ENCODE measurements around the gene RAB3C.

Gene RAB3C

GRCh38 chr5:58666598-58667581 is 84.0 kb downstream of the RAB3C start:
- TF ChIP-seq CTCF (IDR thresholded peaks at IDR 0.05): no peak
- no peak for DNase-seq (ENCODE audit: low spot score)
- H3K27ac ChIP-seq: peak overlapping the region in 1 of 2 donors; percentile 1
- H3K4me3 ChIP-seq: no peak overlapping the region

GRCh38 chr5:58670582-58670981 is 87.7 kb downstream of the RAB3C start:
- no peak overlapping the region for H3K27ac ChIP-seq
- no peak for TF ChIP-seq CTCF (IDR thresholded peaks at IDR 0.05)
- no peak for DNase-seq (ENCODE audit: low spot score)
- H3K4me3 ChIP-seq: no peak overlapping the region

GRCh38 chr5:58671155-58671554 is 88.3 kb downstream of the RAB3C start:
- H3K27ac ChIP-seq: no peak overlapping the region
- no peak for DNase-seq (ENCODE audit: low spot score)
- no peak for TF ChIP-seq CTCF (IDR thresholded peaks at IDR 0.05)
- no peak overlapping the region for H3K4me3 ChIP-seq

GRCh38 chr5:58672521-58672920 is 89.6 kb downstream of the RAB3C start:
- TF ChIP-seq CTCF (IDR thresholded peaks at IDR 0.05): no peak
- DNase-seq (ENCODE audit: low spot score): no peak
- H3K4me3 ChIP-seq: no peak overlapping the region
- no peak overlapping the region for H3K27ac ChIP-seq

GRCh38 chr5:58674070-58674469 is 91.2 kb downstream of the RAB3C start:
- no peak for TF ChIP-seq CTCF (IDR thresholded peaks at IDR 0.05)
- Histone ChIP-seq H3K4me3 (no peak overlapping the region), H3K27ac (no peak overlapping the region)
- DNase-seq (ENCODE audit: low spot score): no peak

- TF ChIP-seq CTCF (IDR thresholded peaks at IDR 0.05): no peak
- Histone ChIP-seq H3K27ac (no peak overlapping the region), H3K4me3 (no peak overlapping the region)
- no peak for DNase-seq (ENCODE audit: low spot score)
These were observed 91.8 kb downstream of the RAB3C start for GRCh38 chr5:58674711-58675110.

- DNase-seq (ENCODE audit: low spot score): no peak
- no peak overlapping the region for H3K4me3 ChIP-seq
- no peak for TF ChIP-seq CTCF (IDR thresholded peaks at IDR 0.05)
- H3K27ac ChIP-seq: no peak overlapping the region
These were observed 92.5 kb downstream of the RAB3C start for GRCh38 chr5:58675341-58675740.

Data from coronary artery (tissue), 2 donors.